ENCODE data around the gene GREM2.
A peak's percentile ranks its signal among the peaks of the same experiment; 100 is the strongest.

GREM2 gene

GRCh38 chr1:240611619-240612480 is at the start of gene GREM2:
GREM2 (minus strand) TSS chr1:240612155; CDS start chr1:240493475, 118,680 bp downstream.
- DNase-seq: peak; percentile 53

- DNase-seq: no peak
These were observed 46.5 kb upstream of the GREM2 start for GRCh38 chr1:240658312-240658960.

- DNase-seq: no peak
These were observed 44.6 kb upstream of the GREM2 start for GRCh38 chr1:240656531-240656930.

- DNase-seq: no peak
These were observed 41.0 kb upstream of the GREM2 start for GRCh38 chr1:240652961-240653409.

- no peak for DNase-seq
These were observed 40.6 kb upstream of the GREM2 start for GRCh38 chr1:240652549-240652948.

GRCh38 chr1:240650877-240651276 is 38.9 kb upstream of the GREM2 start:
- DNase-seq: no peak

GRCh38 chr1:240649733-240650721 is 38.1 kb upstream of the GREM2 start:
- no peak for DNase-seq

GRCh38 chr1:240646571-240647240 is 34.8 kb upstream of the GREM2 start:
- DNase-seq: no peak

GRCh38 chr1:240644732-240645131 is 32.8 kb upstream of the GREM2 start:
- no peak for DNase-seq

GRCh38 chr1:240635466-240636256 is 23.7 kb upstream of the GREM2 start:
- DNase-seq: no peak

GRCh38 chr1:240630409-240630808 is 18.5 kb upstream of the GREM2 start:
- DNase-seq: no peak

GRCh38 chr1:240621249-240621648 is 9.3 kb upstream of the GREM2 start:
- no peak for DNase-seq

GRCh38 chr1:240619906-240620621 is 8.1 kb upstream of the GREM2 start:
- DNase-seq: no peak

GRCh38 chr1:240619357-240619756 is 7.4 kb upstream of the GREM2 start:
- DNase-seq: no peak

GRCh38 chr1:240618946-240619345 is 7.0 kb upstream of the GREM2 start:
- no peak for DNase-seq

- no peak for DNase-seq
These were observed 4.1 kb upstream of the GREM2 start for GRCh38 chr1:240616018-240616417.

GRCh38 chr1:240613356-240614142 is 1.6 kb upstream of the GREM2 start:
- no peak for DNase-seq

GRCh38 chr1:240612811-240613210 is 856 bp upstream of the GREM2 start:
- no peak for DNase-seq

- no peak for DNase-seq
These were observed 732 bp downstream of the GREM2 start for GRCh38 chr1:240611228-240611618.

- no peak for DNase-seq
These were observed 1.3 kb downstream of the GREM2 start for GRCh38 chr1:240610636-240611035.

Data from NCI-H1105 treated with DMSO at 0.1 percent for 48 hours (cell line).